Activated CD8-positive, alpha-beta memory T cell treated with anti-CD3 and anti-CD28 coated beads for 48 hours (primary cell): Measurements from ENCODE around the gene SLC26A1.

Experiments
- DNase-seq, 3 experiments: peaks; one replicate each; pipeline ENCODE4 v3.0.0-alpha.2; 2020; ENCODE audit warnings: low read depth in 2 of 3, low spot score in 2 of 3

Gene SLC26A1, protein sequence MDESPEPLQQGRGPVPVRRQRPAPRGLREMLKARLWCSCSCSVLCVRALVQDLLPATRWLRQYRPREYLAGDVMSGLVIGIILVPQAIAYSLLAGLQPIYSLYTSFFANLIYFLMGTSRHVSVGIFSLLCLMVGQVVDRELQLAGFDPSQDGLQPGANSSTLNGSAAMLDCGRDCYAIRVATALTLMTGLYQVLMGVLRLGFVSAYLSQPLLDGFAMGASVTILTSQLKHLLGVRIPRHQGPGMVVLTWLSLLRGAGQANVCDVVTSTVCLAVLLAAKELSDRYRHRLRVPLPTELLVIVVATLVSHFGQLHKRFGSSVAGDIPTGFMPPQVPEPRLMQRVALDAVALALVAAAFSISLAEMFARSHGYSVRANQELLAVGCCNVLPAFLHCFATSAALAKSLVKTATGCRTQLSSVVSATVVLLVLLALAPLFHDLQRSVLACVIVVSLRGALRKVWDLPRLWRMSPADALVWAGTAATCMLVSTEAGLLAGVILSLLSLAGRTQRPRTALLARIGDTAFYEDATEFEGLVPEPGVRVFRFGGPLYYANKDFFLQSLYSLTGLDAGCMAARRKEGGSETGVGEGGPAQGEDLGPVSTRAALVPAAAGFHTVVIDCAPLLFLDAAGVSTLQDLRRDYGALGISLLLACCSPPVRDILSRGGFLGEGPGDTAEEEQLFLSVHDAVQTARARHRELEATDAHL

DNA sequence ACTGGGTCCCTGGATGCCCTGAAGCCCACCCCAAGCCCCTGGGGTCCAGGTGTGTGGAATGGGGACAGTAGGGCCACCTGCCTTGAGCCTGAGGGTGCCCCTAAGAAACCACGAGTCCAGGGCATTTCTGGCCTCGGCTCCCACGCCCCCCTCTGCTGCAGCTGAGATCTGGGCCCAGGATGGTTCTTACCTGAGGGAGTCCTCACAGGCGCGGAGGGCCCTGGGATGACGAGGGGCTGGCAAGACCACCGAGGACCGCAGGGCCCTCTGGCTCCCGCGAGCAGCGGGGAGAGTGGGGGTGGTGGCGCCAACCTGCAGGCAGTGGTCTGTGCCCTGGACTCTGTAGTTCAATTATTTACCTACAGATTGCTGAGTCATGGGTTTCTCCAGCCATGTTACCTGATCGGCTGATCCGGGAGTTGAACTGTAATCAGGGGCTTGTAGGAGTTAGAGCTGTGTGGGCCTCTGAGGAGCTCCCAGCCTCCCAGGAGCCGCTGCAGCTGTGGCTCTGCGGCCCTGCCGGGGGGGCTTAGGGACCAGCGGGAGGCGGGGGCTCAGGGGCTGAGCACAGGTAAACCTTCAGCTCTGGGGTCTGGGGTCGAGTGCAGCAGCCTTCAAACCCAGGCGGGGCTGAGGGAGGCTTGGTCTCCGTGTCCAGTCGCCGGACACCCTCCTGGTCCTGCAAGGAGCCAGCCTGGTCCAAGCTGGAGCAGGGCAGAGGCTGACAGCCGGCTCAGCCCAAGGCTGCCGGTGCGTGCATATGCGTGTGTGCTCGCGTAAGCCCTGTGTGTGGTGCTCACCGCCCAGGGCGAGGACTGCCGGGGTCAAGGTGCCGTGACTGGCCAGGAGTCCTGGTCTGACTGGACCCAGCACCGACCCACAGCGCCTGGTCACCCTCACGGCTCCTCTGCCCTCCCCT lies at the start of gene SLC26A1:
TSS of gene SLC26A1 (minus strand) at position 294 of the 919 bp plus-strand sequence. CDS start 1,701 bp downstream, outside the sequence.
- DNase-seq, result no peak

DNA sequence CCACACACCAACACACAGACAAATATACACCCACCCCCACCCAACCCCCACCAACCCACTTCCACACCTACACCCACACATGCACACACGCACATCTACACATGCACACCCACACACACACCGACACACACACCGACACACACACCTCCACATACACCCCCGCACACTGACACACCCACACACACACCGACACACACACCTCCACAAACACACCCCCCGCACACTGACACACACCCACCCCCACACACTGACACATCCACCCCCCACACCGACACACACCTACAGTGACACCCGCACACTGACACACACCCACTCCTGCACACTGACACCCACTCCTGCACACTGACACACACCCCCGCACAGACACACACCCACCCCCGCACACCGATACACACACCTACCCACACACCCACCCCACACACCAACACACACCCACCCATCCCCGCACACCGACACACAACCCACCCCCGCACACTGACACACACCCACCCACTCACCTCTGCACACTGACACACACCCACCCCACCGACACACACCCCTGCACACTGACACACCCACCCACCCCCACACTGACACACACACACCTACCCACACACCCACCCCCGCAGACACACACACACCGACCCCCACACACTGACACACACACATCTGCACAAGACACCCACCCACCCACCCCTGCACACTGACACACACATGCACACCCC lies 49.3 kb upstream of the SLC26A1 start:
- DNase-seq, result no peak

DNA sequence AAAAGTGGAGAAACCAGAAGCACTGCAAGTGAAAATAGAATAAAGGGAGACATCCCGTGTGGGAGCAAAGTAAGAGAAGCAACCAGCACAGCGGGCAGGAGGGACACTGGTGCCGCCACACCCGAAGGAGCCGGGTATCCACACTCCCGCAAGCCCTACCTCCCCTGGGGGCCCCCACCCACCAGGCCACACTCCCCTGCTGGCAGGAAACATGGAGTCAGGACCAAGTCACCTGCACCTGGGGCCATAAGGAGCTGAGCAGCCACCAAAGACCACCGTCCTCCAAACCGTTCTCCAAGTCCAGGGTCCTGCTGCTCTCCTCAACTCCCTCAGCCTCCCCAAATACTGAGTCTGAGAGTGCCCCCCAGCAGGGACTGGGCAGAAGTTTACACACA lies 48.7 kb upstream of the SLC26A1 start:
- no peak for DNase-seq

DNA sequence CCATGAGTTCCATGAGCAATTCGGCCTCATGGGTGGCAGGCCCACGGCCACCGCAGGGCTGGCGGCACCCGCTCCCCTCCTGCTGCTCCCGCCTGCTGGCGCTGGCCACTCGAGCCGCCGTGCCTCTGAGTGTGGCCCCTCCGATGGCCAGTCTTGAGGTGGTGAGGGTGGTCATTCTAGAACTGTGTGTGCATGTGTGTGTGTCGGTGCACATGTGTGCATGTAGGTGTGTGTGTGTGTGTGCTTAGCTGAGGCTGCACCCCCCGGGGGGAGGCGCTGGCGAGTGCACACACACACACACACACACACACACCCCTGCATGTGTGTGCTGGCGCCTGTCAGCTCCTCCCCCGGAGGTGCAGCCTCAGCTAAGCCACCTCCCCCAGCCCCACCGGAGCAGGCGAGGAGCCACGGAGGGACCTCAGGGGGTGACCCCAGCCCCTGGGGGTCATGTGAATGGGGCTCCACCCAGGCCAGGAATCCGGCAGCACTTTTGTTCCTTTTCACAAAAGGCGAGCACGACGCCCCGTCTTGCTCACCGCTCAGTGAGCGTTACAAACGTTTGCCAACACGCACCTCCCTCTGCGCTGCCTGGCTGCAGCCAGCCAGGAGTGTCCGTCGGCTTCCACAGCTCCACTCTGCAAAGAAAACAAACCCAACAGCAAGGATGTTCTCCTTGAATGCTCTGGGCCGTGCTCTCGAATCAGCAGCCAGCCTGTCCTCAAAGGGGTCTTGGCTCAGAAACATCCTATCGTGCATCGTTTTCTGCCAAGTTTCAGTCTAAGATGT lies 48.1 kb upstream of the SLC26A1 start:
- no peak for DNase-seq

DNA sequence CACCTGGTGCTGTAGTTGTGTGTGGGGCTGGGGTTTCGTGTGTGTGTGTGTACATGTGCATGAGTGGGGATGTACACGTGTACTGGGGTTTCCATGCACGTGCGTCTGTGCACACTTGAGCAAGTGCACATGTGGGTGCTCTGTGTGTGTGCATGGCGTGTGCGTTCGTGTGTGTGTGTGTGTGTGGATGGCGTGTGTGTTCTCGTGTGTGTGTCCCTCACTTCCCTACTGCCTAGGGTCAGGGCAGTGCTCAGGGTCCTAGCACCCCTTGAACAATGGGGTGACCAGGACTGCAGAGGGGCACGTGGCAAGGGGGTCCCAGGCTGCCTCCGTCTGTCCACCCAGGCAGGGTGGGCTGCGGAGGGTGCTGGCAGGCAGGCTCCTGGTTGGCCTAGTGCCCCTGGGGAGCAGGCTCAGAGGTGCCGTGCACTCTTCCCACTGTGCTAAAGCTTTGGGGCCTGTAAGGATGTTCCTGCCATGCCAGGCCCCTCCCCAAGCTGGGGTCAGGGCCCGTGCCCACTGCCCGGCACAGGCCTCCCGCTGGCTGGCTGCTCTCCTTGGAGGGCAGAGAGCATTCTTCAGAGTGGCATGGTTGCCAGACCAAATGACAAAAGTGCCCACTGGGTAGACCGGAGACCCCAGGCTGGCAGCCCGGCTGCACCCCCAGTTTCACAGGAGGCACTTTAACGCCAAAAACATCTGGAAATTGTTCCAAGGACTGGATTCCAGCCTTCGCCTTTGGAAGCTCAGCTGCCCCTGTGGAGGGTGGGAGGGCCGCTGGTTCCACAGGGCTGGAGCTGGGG lies 47.3 kb upstream of the SLC26A1 start:
- no peak for DNase-seq

DNA sequence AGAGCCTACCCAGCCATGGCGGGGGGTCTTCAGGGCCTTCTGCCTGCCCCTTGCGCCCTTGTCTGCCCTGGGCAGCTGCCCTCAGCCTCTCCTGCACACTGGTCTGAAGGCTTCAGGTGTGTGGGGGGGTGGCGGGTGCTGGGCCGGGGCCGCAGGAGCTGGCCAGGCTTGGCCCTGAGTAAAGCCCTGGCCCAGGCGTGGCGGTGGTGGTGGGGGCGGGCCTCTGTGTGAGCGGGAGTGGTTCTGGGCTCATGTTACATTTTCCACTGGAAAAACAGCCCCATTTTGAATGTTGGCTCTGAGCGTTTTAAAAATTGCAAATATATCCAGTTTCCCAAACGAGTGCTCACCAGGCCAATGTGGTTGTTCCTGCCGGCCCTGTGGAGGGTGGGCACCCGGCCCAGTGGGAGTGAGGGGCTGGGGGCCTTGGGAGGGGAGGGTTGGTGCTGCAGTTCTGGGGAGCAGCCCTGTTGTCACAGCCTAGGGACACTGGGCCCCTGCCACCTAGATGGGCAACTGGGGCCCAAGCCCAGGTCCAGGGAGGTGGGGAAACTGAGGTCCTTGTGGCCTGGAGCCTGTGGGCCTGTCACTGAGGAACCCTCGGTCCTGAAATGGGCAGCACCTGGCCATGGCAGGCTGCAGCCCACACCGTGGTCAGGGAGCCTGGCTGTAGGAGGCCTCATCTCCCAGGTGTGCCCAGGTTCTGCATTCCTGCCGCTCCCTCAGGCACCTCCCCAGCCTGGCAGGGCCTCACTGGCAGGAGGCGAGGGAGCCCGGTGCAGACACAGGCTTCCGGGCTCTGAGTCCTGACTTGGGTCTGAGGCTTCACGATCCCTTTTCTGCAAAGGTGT lies 46.5 kb upstream of the SLC26A1 start:
- no peak for DNase-seq

DNA sequence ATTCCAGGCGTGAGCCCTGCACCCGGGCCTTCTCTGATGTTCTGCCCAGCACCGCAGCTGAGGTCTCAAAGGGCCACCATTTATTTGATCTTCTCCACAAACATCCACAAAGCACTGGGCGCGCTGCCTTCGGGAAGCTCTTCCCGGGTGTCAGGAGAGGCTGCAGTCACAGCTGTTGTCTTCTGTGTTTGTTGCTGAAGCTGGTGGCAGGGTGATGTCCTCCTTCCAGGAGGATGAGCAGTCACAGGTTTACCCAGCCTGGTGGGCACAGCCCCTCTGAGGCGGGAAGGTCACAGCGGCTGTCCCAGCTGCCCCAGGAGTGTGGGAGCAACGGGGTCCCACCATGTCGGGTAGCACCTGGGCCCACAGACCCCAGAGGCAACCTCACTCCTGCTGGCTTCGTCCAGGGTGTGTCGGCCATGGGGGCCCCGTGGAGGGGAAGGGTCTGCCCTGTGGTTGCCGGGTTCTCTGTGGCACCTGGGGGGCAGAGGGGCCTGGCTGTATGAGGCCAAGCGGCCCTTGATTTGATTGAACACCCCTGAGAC lies 45.8 kb upstream of the SLC26A1 start:
- no peak for DNase-seq

DNA sequence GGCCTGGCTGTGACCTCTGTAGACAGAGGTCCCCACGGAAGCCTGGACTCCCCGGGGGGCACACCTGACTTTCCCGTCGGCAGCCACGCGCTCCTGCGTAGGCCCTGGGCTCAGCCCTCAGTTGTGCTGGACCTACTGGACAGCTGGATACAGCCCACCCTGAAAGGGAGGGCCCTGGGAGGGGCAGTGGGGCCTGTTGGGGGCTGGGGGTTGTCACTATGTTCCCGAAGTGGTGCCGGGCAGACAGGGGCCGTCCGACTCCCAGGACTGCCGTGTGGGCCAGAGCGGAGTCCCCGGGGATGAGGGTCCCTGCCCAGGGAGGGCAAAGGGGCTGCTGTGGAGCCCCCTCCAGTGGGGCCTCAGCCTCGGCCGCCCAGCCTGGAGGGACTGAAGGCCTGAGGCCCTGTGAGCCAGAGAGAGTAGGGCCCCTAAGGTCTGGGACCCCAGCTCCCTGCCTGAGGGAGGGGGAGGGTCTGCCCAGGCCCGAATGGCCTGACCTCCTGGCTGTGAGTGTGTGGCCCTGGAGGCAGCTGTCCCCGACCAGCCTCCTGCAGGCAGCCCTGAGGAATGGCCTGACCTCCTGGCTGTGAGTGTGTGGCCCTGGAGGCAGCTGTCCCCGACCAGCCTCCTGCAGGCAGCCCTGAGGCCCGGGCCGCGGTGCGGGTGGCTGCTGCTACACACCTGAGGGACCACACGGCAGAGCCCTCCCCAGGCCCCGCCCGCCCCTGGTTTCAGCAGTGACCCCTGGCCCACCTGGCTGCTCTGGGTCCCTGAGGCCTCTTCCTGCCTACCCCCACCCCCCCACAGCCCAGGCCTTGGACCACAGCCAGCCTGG lies 44.0 kb upstream of the SLC26A1 start:
- DNase-seq, result no peak

DNA sequence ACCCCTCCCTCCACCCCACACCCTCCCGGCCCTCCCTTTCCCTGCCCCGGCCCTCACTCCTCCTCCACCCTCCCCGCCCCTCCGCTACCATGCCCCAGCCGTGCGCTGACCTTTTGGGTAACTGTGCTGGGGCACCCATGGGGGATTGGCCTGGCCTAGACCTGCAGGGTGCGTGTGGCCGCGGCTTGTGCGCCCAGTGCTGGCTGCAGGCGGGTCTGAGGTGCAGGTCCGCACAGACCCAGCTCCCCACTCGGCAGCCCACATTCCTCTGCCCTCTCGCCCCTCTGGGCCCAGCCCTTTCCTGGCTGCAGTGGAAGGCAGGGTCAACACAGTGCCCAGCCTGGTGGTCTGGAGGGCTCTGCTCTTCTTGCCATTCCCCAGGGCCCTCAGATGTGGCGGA lies 42.9 kb upstream of the SLC26A1 start:
- no peak for DNase-seq

DNA sequence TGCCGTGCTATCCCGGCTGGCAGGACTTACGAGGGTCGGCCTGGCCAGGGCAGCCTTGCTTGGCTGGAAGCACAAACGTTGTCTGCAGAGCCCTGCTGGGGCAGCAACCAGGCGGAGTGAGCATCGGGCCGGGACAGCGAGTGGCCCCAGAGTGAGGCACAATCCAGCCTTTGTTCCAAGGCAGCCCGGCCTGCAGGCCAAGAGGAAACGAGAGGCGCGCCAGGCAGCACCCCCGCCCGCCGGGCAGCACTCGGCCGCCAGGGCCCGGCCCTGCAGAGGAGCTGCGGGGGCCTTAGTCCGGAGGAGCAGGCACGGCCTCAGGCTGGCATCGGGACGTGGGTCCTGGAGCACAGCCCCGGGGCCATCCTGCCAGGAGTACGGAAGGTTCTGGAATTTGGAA lies 42.3 kb upstream of the SLC26A1 start:
- DNase-seq, result no peak

DNA sequence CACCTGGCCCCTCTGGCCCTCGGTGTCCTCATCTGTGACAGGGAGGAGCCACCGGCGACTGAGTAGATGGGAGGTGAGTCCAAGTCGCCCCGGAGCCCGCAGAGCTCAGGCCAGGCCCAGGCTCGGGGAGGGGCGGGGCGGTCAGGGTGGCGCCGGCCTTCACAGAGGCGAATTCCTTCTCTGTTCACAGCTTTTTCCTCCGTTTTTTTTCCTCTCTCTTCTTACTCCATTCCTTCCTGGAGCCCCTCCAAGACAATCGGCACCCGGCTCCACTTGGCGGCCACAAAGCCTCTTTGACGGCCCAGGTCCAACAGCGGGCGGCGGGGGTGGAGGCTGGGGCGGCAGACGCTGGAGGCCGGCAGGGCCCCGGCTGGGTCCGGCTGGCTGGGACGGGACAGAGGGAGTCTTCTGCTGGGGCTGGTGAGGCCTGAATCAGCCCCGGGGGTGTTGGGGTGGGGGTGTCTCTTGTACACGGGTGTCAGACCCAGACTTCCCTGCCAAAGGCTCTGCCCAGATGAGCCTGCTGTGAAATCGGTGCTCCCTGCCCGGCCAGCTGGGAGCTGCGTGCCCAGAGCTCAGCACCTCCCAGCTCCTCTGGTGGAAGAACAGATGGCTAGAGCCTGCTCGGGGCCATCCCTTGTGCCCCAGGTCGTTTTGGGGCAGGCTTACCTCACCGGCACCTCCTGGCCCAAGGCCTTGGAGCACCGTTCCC lies 40.8 kb upstream of the SLC26A1 start:
- no peak for DNase-seq

DNA sequence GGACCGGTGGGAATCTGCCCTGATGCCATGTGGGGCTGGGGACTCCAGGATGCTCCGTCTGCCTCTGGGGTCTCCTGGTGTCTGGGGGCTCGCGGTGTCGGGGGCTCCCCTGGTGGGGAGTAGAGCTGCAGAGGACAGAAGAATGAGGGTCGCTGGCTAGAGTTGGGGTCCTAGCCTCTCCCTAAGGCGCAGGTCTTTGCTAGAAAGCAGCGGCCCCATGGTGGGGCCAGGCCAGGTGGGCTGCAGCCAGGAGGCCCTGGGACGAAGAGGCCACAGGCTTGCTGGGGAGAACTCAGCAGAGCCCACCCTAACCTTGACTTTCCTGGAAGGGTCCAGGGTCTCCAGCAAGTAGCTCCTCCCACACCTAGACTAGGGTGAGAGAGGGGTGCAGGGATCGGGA lies 39.7 kb upstream of the SLC26A1 start:
- DNase-seq, result no peak

DNA sequence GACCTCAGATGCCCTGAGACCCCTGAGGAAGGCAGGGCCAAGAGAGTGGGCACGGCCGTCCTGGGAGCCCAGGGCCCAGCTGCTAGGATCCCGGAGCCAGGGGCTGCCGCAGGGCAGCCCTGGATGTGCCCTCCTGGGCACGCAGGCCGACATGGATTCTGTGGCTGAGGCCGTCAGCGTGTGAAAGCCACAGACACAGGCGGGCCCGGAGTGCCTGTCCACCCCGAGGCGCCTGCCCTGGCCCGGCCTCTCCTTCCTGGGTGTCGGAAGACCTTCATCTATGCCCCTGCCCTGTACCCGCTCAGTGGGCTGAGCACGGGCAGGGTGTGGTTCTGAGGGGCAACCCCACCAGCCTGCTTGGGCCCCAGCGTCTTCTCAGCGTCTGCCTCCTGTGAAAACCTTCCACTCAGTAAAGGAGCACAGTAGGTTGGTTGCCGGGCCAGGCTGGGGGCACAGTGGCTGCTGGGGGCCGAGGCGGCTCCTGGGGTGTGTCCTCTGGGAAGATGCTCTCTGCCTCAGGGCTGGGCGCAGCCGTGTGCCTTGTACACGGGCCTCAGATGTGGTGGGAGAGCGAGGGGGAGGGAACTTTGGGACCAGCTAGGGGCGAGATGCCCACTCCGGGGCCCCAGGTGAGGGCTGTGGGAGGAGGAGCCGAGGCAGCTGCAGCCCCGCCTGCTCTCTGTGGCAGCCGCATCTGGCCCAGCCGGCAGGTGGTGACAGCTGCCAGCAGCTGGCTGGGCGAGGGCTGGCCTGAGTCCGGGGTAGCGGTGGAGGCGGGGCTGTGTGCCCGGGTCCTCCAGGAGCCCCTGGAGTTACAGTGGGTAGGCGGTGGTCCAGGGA lies 39.0 kb upstream of the SLC26A1 start:
- no peak for DNase-seq

DNA sequence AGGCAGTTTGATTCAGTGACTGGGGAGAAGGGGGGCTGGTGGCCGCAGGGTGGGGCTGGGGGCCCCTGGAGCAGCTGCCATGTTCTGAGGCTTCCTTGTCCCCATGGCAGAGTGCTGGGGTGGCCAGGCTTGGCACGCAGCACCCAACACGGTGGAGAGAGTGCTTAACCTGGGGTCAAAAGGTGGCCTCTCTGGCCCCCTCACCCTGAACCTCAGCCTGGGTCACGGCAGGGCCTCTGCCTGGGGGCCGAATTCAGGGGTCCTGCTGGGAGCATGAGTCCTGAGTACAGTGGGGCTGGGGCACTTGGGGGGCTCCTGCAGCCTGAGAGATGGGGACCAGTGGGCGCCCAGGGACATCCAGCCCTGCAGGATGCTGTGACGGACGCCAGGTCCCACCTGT lies 38.1 kb upstream of the SLC26A1 start:
- DNase-seq, result no peak

DNA sequence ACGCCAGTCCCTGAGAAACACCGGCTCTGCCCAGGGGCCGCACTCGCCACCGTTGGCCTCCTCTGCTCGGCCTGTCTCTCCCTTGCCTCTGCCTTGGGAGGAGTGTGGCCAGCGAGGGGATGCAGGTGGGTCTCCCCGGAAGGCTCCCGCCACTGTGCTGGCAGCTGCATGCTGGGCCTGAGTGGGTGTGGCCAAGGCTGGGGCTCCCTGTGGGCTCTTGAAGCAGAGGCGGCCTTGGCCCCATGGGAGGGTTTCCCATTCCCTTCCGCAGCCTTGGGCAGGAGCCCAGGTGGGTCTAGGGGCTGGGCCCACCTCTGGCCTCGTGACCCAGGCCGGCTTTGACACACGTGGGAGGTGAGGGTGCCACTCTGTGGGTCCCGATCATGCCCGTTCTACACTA lies 37.4 kb upstream of the SLC26A1 start:
- no peak for DNase-seq

DNA sequence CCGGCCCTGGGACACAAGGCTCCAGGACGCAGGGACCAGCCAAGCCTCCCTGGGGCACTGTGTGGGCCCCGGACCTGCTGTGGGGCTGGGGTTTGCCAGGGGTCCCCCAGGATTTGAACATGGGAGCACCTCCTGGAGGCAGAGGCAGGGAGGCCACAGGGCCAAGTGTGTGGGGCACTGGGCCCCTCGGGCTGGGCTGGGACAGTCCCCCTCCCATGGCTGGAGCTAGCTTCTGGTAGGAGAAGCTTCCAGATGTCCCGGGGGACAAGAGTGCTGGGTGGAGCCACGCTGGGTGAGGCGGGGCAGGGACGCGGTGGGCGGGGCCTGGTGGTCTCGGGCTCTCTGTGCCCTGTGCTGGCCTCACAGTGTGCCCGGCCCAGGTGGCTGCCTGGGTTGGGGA lies 36.8 kb upstream of the SLC26A1 start:
- no peak for DNase-seq
